HG03108 (cell line): ENCODE data around the gene PITPNM1.

Experiments
- ATAC-seq: cut with Tn5 transposase; IDR thresholded peaks from one replicate; pipeline ENCODE4 v1.9.1; 2021; ENCODE audit warnings: moderate library complexity; ENCODE audit not compliant: unreplicated experiment

PITPNM1 gene

GRCh38 chr11:67504005-67504949, 886 bp downstream of the PITPNM1 start:
- ATAC-seq, result no peak

GRCh38 chr11:67503119-67504004, 1.8 kb downstream of the PITPNM1 start:
- ATAC-seq, result no peak

DNA sequence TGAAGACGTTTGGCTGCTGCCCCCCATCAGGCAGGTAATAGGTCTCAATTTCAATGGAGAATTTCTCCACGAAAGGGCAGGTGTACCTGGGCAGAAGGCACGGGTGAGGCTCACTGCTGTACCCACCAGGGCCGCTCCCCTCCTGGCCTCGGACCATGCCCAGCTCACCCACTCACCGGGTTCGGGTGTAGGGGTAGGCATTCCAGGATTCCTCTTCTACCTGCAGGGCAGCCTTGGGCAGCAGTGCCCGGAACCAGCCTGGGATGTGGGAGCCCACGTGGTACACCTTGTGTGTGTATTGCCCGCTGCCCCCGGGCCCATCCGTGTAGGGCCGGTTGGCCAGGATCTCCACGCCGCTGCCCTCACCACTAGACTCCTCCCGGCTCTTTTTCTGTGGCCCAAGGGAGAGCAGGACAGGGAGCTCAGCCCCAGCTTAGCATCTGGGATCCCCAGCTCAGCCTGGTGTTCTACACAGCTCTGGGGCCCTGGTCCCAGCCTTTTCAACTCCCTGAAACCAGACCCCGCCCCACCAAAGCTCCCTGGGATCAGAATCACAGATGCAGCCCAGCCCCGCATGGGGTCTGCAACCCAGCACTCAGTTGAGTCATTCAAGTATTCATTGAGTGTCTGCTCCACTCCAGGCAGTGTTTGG, 2.7 kb downstream of the PITPNM1 start:
- no peak for ATAC-seq

- ATAC-seq, result no peak
These were observed 3.3 kb downstream of the PITPNM1 start for GRCh38 chr11:67501854-67502253.

- ATAC-seq, result no peak
These were observed 4.1 kb downstream of the PITPNM1 start for GRCh38 chr11:67500831-67501715.

GRCh38 chr11:67500484-67500821, 4.7 kb downstream of the PITPNM1 start:
- ATAC-seq, result no peak

DNA sequence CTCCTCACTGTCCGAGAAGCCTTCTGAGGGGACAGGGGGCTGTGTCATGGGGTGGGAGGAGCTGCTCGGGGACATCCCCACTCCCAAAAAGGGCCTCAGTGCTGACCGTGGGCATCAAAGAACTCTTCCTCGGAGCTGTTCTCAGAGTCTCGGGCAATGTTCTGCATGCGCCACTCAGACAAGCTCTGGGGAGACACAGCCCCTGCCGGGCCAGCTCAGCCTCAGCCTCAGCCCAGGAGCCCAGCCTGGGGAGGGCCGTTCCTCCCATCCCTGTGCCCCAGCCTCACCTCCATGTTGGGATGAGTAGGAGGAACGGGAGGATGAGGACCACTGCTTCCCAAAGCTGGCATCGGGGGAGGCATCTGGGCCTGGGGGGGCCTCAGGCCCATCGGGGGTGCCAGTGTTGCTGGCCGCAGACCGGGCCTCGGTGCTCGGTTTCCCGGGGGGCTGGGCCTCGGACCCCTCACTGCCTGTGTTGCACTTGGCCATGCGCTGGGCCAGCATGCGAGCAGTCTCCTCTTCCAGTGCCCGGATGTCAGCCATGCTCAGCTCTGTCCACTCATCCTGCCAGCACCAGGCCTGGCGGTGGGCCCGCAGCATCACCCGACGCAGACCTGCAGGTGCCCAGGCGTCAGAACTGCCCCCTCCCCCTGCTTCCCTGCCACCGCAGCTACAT, 5.2 kb downstream of the PITPNM1 start:
- no peak for ATAC-seq

- no peak for ATAC-seq
These were observed 6.6 kb downstream of the PITPNM1 start for GRCh38 chr11:67498544-67498972.

GRCh38 chr11:67497656-67498291, 7.4 kb downstream of the PITPNM1 start:
- ATAC-seq, result no peak

GRCh38 chr11:67496113-67496512, 9.1 kb downstream of the PITPNM1 start:
- no peak for ATAC-seq

DNA sequence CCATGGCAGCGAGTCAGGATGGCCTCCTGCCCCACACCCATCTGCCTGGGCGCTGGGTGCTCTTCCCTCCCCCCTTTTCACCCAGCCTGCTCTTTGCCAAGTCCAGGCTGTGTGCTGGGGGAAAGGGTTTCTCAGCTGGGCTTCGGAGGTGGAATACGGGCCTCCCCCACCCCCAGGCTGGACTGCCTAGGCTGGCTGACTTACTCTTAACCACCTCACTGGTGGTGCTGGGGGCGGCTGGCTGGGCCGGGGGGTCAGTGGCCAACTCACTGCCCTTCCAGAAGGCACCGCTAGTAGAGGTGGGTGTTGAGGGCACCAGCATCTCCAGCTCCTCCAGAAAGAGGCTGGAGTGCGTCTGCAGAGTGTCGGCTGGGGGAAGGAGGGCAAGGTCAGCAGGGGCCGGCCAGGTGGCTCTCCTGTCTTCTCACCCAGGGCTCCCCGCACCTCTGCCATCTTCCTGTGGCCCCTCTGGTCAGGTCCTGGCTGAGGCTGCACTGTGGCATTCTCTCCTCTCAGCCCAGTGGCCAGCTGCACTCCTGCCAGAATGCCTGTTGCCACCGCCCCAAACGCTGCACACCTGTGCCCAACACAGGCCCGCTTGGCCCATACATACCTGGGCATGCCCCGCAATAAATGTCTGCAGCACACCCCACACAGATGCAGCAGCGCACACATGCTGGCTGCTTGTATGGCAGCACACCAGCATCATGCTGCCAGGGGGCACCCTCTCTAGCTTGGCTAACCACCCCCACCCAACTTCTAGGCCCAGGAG, 9.7 kb downstream of the PITPNM1 start:
- no peak for ATAC-seq

DNA sequence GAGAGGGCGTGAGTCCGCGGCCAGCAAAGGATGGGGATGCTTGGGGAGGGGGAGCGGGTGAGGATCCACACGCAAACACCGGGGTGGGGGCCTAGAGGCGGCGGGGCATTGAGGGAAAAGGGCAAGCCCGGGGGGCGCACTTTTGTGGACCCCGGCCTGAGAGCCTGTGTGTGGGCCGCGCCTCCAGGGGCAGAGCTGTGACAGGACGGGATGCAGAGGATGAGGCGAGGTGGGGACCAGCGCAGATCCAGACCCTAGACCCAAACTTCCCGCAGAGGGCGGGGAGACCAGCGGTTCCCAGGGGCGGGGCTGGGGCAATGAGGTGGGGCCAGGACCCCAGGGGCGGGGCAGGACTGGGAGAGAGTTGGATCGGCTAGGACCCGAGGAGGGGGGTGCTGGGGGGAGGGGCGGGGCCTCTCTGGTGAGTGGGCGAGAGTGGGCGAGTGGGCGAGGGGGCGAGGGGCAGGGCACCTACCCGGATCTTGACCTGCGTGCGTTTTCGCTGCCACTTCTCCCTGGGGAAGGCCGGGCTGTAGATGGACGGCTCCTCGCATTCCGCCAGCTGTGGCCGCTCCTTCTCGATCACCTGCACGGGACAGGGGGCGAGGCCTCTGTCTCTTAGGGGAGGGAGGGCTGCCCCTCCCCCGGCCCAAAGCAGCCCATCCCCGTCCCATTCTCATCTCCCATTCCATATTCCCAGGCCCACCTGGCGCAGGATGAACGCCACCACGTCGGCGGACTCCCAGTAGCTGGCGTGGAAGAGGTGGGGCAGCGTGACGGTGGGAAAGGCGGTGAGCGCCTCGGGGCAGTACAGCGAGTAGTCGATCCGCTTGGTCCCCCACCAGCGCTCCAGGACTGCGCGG, 10.6 kb downstream of the PITPNM1 start:
- ATAC-seq, result no peak

- ATAC-seq, result no peak
These were observed 11.4 kb downstream of the PITPNM1 start for GRCh38 chr11:67493548-67494370.

DNA sequence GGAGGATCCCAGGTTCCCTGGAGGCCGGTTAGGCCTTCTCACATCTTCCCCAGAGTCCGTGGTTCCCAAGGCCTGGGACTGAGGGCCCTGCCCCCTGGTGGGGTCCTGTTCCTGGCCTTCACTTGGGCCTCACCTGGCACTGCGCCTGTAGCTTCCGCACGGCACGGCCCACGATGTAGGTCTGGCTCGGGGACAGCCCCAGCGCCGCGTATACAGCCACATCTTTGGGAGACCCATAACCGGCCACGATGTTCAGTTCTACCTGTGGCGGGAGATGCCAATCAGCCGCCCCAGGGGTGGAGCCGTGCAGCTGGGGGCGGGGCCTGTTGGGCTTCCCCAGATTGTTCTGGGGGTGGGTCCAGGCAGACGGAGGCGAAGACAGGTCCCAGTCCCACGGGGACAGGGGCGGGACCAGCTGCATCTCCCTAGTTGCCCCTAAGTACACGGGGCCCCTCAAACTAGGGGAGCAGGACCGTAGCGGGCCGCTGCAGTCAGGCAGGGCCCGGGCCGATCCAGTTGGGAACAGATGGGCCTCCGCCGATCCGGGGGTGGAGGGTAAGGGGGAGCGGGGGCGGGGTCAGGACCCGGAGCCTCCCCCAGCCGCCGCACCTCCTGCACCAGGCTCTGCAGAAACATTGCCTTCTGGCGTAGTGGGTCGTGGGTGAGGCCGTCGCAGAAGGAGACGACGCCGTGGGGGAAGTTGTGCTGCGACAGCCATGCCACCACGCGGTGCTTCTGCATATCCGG, 12.2 kb downstream of the PITPNM1 start:
- ATAC-seq, result no peak

- ATAC-seq, result no peak
These were observed 13.0 kb downstream of the PITPNM1 start for GRCh38 chr11:67492069-67492727.
